ENCODE measurements around the gene NOD1. TPM values are rescaled to one million over a fixed set of nuclear protein-coding genes. Genes with fewer than 3 reads are reported as not detected.
"Not testable (repeated sequence)": the region's sequence is repeated elsewhere in the genome, so short reads cannot be mapped to it uniquely, and the experiment has no call there.

Gene NOD1
- total and polyA plus RNA-seq, 4 experiments from 2014 or later, result 5.3 to 21.3 (median 14.0) TPM

GRCh38 chr7:30427296-30428070 is 51.1 kb downstream of the NOD1 start:
- Mint-ChIP-seq H3K27ac (peak overlapping the region in 1 of 7 donors; percentile 41), H3K9me3 (no peaks in the 10 kb centered on the region), H3K4me1 (no peaks in the 10 kb centered on the region), H3K36me3 (peaks cover 53 to 63% of the 10 kb centered on the region in 2 donors), H3K27me3 (no peaks in the 10 kb centered on the region), H3K4me3 (no peak overlapping the region)
- POLR2A ChIA-PET (ENCODE audit: partially characterized antibody), result no interaction called here
- no peak overlapping the region for H3K4me3 ChIP-seq (ENCODE audit: low read length in 2 of 2)
- peaks cover 3% of the 10 kb centered on the region for H3K36me3 ChIP-seq (ENCODE audit: insufficient read depth, low read length)
- intact Hi-C loops (cut with micrococcal nuclease), result no loop called here
- no peak overlapping the region for H3K27ac ChIP-seq (ENCODE audit: low read depth, low read length)
- H3K9me3 ChIP-seq (ENCODE audit: control insufficient read depth in 1 of 2, low read length in 2 of 2), result no peaks in the 10 kb centered on the region
- no peak for DNase-seq
- H3K4me1 ChIP-seq (ENCODE audit: insufficient read depth, low read length), result no peaks in the 10 kb centered on the region
- CTCF ChIA-PET (ENCODE audit: partially characterized antibody), result no interaction called here
- no peaks in the 10 kb centered on the region for H3K27me3 ChIP-seq (ENCODE audit: insufficient read depth, low read length)

GRCh38 chr7:30424506-30424905 is 54.1 kb downstream of the NOD1 start:
- Histone ChIP-seq H3K27ac (ENCODE audit: low read depth, low read length) (no peak overlapping the region), H3K4me1 (ENCODE audit: insufficient read depth, low read length) (no peaks in the 10 kb centered on the region), H3K4me3 (ENCODE audit: low read length in 2 of 2) (no peak overlapping the region), H3K9me3 (ENCODE audit: control insufficient read depth in 1 of 2, low read length in 2 of 2) (no peaks in the 10 kb centered on the region), H3K36me3 (ENCODE audit: insufficient read depth, low read length) (peaks cover 3% of the 10 kb centered on the region), H3K27me3 (ENCODE audit: insufficient read depth, low read length) (no peaks in the 10 kb centered on the region)
- no peak overlapping the region for H3K4me3 Mint-ChIP-seq
- H3K27me3 Mint-ChIP-seq, result no peaks in the 10 kb centered on the region
- no peak for DNase-seq
- H3K4me1 Mint-ChIP-seq, result no peaks in the 10 kb centered on the region
- intact Hi-C loops (cut with micrococcal nuclease), result no loop called here
- no peak overlapping the region for H3K27ac Mint-ChIP-seq
- CTCF ChIA-PET (ENCODE audit: partially characterized antibody), result no interaction called here
- peaks cover 0 to 6% (median 4%) of the 10 kb centered on the region in 8 donors for H3K9me3 Mint-ChIP-seq
- H3K36me3 Mint-ChIP-seq, result peaks cover 47 to 49% of the 10 kb centered on the region in 2 donors
- POLR2A ChIA-PET (ENCODE audit: partially characterized antibody), result no interaction called here

GRCh38 chr7:30423788-30424505 is 54.6 kb downstream of the NOD1 start:
- POLR2A ChIA-PET (ENCODE audit: partially characterized antibody), result no interaction called here
- CTCF ChIA-PET (ENCODE audit: partially characterized antibody), result no interaction called here
- Histone ChIP-seq H3K4me1 (ENCODE audit: insufficient read depth, low read length) (no peaks in the 10 kb centered on the region), H3K27ac (ENCODE audit: low read depth, low read length) (no peak overlapping the region), H3K4me3 (ENCODE audit: low read length in 2 of 2) (no peak overlapping the region), H3K27me3 (ENCODE audit: insufficient read depth, low read length) (no peaks in the 10 kb centered on the region), H3K36me3 (ENCODE audit: insufficient read depth, low read length) (no peaks in the 10 kb centered on the region), H3K9me3 (ENCODE audit: control insufficient read depth in 1 of 2, low read length in 2 of 2) (no peaks in the 10 kb centered on the region)
- Mint-ChIP-seq H3K9me3 (peaks cover 0 to 8% (median 4%) of the 10 kb centered on the region in 8 donors), H3K4me1 (no peaks in the 10 kb centered on the region), H3K27ac (no peak overlapping the region), H3K4me3 (no peak overlapping the region), H3K36me3 (peaks cover 43% of the 10 kb centered on the region in 2 donors), H3K27me3 (no peaks in the 10 kb centered on the region)
- no peak for DNase-seq
- intact Hi-C loops (cut with micrococcal nuclease), result no loop called here

GRCh38 chr7:30422922-30423321 is 55.7 kb downstream of the NOD1 start:
- Histone ChIP-seq H3K4me1 (ENCODE audit: insufficient read depth, low read length) (no peaks in the 10 kb centered on the region), H3K36me3 (ENCODE audit: insufficient read depth, low read length) (no peaks in the 10 kb centered on the region), H3K27me3 (ENCODE audit: insufficient read depth, low read length) (no peaks in the 10 kb centered on the region), H3K27ac (ENCODE audit: low read depth, low read length) (no peak overlapping the region), H3K9me3 (ENCODE audit: control insufficient read depth in 1 of 2, low read length in 2 of 2) (no peaks in the 10 kb centered on the region), H3K4me3 (ENCODE audit: low read length in 2 of 2) (no peak overlapping the region)
- Mint-ChIP-seq H3K36me3 (peaks cover 37% of the 10 kb centered on the region in 2 donors), H3K4me1 (no peaks in the 10 kb centered on the region), H3K27ac (no peak overlapping the region), H3K9me3 (peaks cover 0 to 8% (median 4%) of the 10 kb centered on the region in 8 donors), H3K27me3 (no peaks in the 10 kb centered on the region), H3K4me3 (no peak overlapping the region)
- POLR2A ChIA-PET (ENCODE audit: partially characterized antibody), result no interaction called here
- no peak for DNase-seq
- intact Hi-C loops (cut with micrococcal nuclease), result no loop called here
- CTCF ChIA-PET (ENCODE audit: partially characterized antibody), result interaction anchor here (1.5 kb wide), 1 partner anchor 11 kb away, joined by 4 read pairs; no protein-coding TSS in a partner anchor

GRCh38 chr7:30421647-30422196 is 56.9 kb downstream of the NOD1 start:
- Histone ChIP-seq H3K27ac (ENCODE audit: low read depth, low read length) (no peak overlapping the region), H3K4me3 (ENCODE audit: low read length in 2 of 2) (no peak overlapping the region), H3K27me3 (ENCODE audit: insufficient read depth, low read length) (no peaks in the 10 kb centered on the region), H3K4me1 (ENCODE audit: insufficient read depth, low read length) (no peaks in the 10 kb centered on the region), H3K9me3 (ENCODE audit: control insufficient read depth in 1 of 2, low read length in 2 of 2) (no peaks in the 10 kb centered on the region), H3K36me3 (ENCODE audit: insufficient read depth, low read length) (no peaks in the 10 kb centered on the region)
- H3K4me1 Mint-ChIP-seq, result no peaks in the 10 kb centered on the region
- H3K27me3 Mint-ChIP-seq, result no peaks in the 10 kb centered on the region
- intact Hi-C loops (cut with micrococcal nuclease), result no loop called here
- no peak for DNase-seq
- peaks cover 0 to 9% (median 4%) of the 10 kb centered on the region in 8 donors for H3K9me3 Mint-ChIP-seq
- H3K36me3 Mint-ChIP-seq, result peaks cover 27 to 35% of the 10 kb centered on the region in 2 donors
- H3K4me3 Mint-ChIP-seq, result no peak overlapping the region
- peak overlapping the region in 1 of 7 donors; percentile 42 for H3K27ac Mint-ChIP-seq
- POLR2A ChIA-PET (ENCODE audit: partially characterized antibody), result no interaction called here
- CTCF ChIA-PET (ENCODE audit: partially characterized antibody), result interaction anchor here (1.5 kb wide), 1 partner anchor 10 kb away, joined by 4 read pairs; no protein-coding TSS in a partner anchor

GRCh38 chr7:30420662-30421061 is 57.9 kb downstream of the NOD1 start:
- Mint-ChIP-seq H3K27me3 (no peaks in the 10 kb centered on the region), H3K9me3 (peaks cover 0 to 9% (median 4%) of the 10 kb centered on the region in 8 donors), H3K27ac (no peak overlapping the region), H3K4me3 (no peak overlapping the region), H3K4me1 (no peaks in the 10 kb centered on the region), H3K36me3 (peaks cover 16 to 24% of the 10 kb centered on the region in 2 donors)
- ChIA-PET CTCF (ENCODE audit: partially characterized antibody) (no interaction called here), POLR2A (ENCODE audit: partially characterized antibody) (no interaction called here)
- Histone ChIP-seq H3K4me1 (ENCODE audit: insufficient read depth, low read length) (no peaks in the 10 kb centered on the region), H3K27me3 (ENCODE audit: insufficient read depth, low read length) (no peaks in the 10 kb centered on the region), H3K4me3 (ENCODE audit: low read length in 2 of 2) (no peak overlapping the region), H3K36me3 (ENCODE audit: insufficient read depth, low read length) (no peaks in the 10 kb centered on the region), H3K27ac (ENCODE audit: low read depth, low read length) (no peak overlapping the region), H3K9me3 (ENCODE audit: control insufficient read depth in 1 of 2, low read length in 2 of 2) (no peaks in the 10 kb centered on the region)
- DNase-seq, result no peak
- intact Hi-C loops (cut with micrococcal nuclease), result no loop called here

GRCh38 chr7:30420080-30420479 is 58.5 kb downstream of the NOD1 start:
- POLR2A ChIA-PET (ENCODE audit: partially characterized antibody); H3K27me3 ChIP-seq (ENCODE audit: insufficient read depth, low read length); H3K4me1 Mint-ChIP-seq; H3K4me3 ChIP-seq (ENCODE audit: low read length in 2 of 2); H3K27me3 Mint-ChIP-seq; intact Hi-C loops (cut with micrococcal nuclease); CTCF ChIA-PET (ENCODE audit: partially characterized antibody); H3K27ac ChIP-seq (ENCODE audit: low read depth, low read length); DNase-seq; H3K9me3 ChIP-seq (ENCODE audit: control insufficient read depth in 1 of 2, low read length in 2 of 2); H3K4me3 Mint-ChIP-seq; H3K9me3 Mint-ChIP-seq; H3K36me3 ChIP-seq (ENCODE audit: insufficient read depth, low read length); H3K4me1 ChIP-seq (ENCODE audit: insufficient read depth, low read length); H3K27ac Mint-ChIP-seq: not testable (repeated sequence)
- H3K36me3 Mint-ChIP-seq, result peaks cover 10 to 18% of the 10 kb centered on the region in 2 donors

Data from CD4-positive, alpha-beta memory T cell (primary cell).